NCI-H1694 (cell line): ENCODE results near the gene DNAH1.
A peak's percentile ranks its signal among the peaks of the same experiment; 100 is the strongest.

Experiments used
- DNase-seq: peaks from one replicate; lab custom pipeline; 2025; lab: John Stamatoyannopoulos, UW

DNAH1 gene

GRCh38 chr3:52446631-52447511, 130.8 kb downstream of the DNAH1 start:
- peak; percentile 40 for DNase-seq

GRCh38 chr3:52447512-52448355, 131.6 kb downstream of the DNAH1 start:
- DNase-seq = no peak
